ENCODE measurements around the gene SMIM8.

- TF ChIP-seq EZH2 (IDR thresholded peaks at IDR 0.05; ENCODE audit: borderline replicate concordance, low read length) (no peak), CTCF (IDR thresholded peaks at IDR 0.05; ENCODE audit: low read length) (no peak)
Measured at GRCh38 chr6:87333591-87334181, 11.3 kb downstream of the SMIM8 start.

Data from OCI-LY1 (cell line).